Peyer's patch (tissue), 4 donors: ENCODE measurements around the gene GALNT2. TPM values are rescaled to one million over a fixed set of nuclear protein-coding genes. Genes with fewer than 3 reads are reported as not detected.
A peak's percentile ranks its signal among the peaks of the same experiment; 100 is the strongest.

ENCODE experiments used
- DNase-seq, 3 donors: peaks; one replicate each; pipeline ENCODE4 v3.0.0-alpha.2; 2017 to 2019
- H3K27ac ChIP-seq, 4 donors: fragments of 200-600 bp; sonication (generic); one replicate each; pipeline ENCODE4 v1.5.1; 2016 to 2019
- H3K27me3 ChIP-seq, 2 donors: fragments of 200-600 bp; sonication (generic); one replicate each; pipeline ENCODE4 v1.5.1; 2019
- H3K36me3 ChIP-seq, 3 donors: fragments of 200-600 bp; sonication (generic); one replicate each; pipeline ENCODE4 v1.5.1; 2016 to 2019
- H3K4me1 ChIP-seq, 4 donors: fragments of 200-600 bp; sonication (generic); one replicate each; pipeline ENCODE4 v1.5.1; 2016 to 2019
- H3K4me3 ChIP-seq, 4 donors: fragments of 200-600 bp; sonication (generic); 1 replicate in 3 of 4; 2 replicates in 1 of 4; pipeline ENCODE4 v1.5.1; 2016 to 2019; ENCODE audit warnings: mild to moderate bottlenecking in 1 of 4
- H3K9me3 ChIP-seq, 4 donors: fragments of 200-600 bp; sonication (generic); one replicate each; pipeline ENCODE4 v1.5.1; 2016 to 2019; ENCODE audit warnings: mild to moderate bottlenecking in 1 of 4
- POLR2A ChIP-seq, 2 donors: fragments of 450-650 bp; IDR thresholded peaks; one replicate each; pipeline ENCODE4 v1.5.1; 2017; ENCODE audit warnings: antibody characterized with exemption in 2 of 2, mild to moderate bottlenecking in 2 of 2, moderate library complexity in 2 of 2
- total RNA-seq, 4 donors: library from RNA; depleted of rRNA; stranded (reverse); fragments of >200 nt; gene quantifications; one replicate each; pipeline ENCODE4 v1.1.0, GENCODE V29; 2016
- TF ChIP-seq, protein P1 (sequence below), 6 experiments: fragments of 450-650 bp in 4 of 6; fragments of 200-600 bp in 2 of 6; sonication (generic) in 1 of 6; IDR thresholded peaks; one replicate each; pipeline ENCODE4 v1.5.1; 2017 to 2019; ENCODE audit warnings: antibody characterized with exemption in 6 of 6, mild to moderate bottlenecking in 3 of 6, moderate library complexity in 1 of 6

GALNT2 gene
- total RNA-seq, 4 donors from 2014 or later = 36.3 to 52.5 (median 43.6) TPM

DNA sequence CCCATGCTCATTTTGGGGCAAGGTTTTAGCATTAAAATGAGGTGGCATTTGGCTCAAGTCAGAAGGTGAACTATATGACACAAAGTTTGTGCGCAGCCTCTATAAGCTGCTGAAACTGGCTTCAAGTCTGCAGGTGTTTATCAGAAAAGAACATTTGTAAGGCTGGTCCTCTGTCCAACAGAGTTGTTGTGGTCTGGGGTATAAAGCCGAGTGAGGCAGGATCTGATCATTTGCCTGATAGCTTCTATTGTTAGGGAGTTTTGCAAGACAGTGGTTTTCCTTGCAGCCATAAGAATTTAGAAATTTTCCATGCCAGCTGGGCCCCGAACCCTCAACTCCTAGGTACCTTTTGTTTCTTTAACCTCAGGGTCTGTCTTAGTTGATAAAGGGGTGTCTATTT, 228.3 kb downstream of the GALNT2 start:
- Histone ChIP-seq H3K27ac (no peak overlapping the region), H3K9me3 (no peaks in the 10 kb centered on the region), H3K36me3 (no peaks in the 10 kb centered on the region), H3K4me3 (no peak overlapping the region), H3K27me3 (no peaks in the 10 kb centered on the region), H3K4me1 (peaks cover 0 to 2% (median 1%) of the 10 kb centered on the region in 4 donors)
- no peak for DNase-seq
- TF ChIP-seq, protein P1, sequence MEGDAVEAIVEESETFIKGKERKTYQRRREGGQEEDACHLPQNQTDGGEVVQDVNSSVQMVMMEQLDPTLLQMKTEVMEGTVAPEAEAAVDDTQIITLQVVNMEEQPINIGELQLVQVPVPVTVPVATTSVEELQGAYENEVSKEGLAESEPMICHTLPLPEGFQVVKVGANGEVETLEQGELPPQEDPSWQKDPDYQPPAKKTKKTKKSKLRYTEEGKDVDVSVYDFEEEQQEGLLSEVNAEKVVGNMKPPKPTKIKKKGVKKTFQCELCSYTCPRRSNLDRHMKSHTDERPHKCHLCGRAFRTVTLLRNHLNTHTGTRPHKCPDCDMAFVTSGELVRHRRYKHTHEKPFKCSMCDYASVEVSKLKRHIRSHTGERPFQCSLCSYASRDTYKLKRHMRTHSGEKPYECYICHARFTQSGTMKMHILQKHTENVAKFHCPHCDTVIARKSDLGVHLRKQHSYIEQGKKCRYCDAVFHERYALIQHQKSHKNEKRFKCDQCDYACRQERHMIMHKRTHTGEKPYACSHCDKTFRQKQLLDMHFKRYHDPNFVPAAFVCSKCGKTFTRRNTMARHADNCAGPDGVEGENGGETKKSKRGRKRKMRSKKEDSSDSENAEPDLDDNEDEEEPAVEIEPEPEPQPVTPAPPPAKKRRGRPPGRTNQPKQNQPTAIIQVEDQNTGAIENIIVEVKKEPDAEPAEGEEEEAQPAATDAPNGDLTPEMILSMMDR (IDR thresholded peaks at IDR 0.05) = no peak
- TF ChIP-seq POLR2A (IDR thresholded peaks at IDR 0.05) = no peak

DNA sequence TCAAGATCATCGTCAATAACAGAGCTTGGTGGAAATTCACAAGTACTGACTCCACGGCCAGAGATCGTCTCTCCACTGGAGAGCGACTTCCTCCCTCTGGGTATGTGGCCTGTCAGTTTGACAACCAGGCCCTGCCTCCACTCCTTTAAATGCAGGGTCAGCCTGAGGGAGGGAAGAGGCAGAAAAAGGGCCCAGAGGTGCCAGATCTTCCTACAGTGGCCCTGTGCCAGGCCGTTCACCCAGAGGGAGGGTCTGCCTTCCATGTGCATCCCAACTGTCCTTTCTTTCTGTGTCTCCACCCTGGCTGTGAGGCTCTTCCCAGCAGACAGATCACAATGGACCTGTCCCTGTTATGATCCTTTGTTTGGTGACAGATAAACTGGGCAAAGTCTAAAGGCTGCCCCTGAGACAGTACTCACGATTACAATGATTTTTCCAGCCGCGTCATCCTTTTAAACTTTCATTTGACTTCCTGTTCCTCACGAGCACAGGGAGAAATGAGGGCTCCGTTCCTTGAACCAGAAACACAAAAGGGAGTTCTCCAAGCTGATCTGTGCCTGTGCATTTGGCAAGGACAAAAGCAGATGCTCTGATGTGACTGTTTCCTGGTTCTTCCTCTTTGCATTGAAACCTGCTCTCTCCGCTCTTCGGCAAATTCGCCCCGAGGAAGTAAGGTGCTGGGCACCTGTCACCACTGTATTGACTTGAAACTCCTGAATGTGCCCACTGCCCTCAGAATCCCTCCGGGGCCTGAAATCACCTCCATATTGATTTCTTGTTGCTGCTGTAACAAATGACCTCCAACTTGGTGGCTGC, 232.4 kb downstream of the GALNT2 start:
- H3K36me3 ChIP-seq = no peaks in the 10 kb centered on the region
- peaks cover 0 to 10% (median 4%) of the 10 kb centered on the region in 4 donors for H3K4me1 ChIP-seq
- TF ChIP-seq, protein P1 (IDR thresholded peaks at IDR 0.05) = no peak
- peak in 1 of 2 donors; percentile 16 for TF ChIP-seq POLR2A (IDR thresholded peaks at IDR 0.05)
- H3K27ac ChIP-seq = peak overlapping the region in 3 of 4 donors; percentile 20 to 79 (median 40)
- H3K4me3 ChIP-seq = no peak overlapping the region
- H3K27me3 ChIP-seq = no peaks in the 10 kb centered on the region
- peak in 2 of 3 donors; percentile 69 to 73 for DNase-seq
- no peaks in the 10 kb centered on the region for H3K9me3 ChIP-seq

DNA sequence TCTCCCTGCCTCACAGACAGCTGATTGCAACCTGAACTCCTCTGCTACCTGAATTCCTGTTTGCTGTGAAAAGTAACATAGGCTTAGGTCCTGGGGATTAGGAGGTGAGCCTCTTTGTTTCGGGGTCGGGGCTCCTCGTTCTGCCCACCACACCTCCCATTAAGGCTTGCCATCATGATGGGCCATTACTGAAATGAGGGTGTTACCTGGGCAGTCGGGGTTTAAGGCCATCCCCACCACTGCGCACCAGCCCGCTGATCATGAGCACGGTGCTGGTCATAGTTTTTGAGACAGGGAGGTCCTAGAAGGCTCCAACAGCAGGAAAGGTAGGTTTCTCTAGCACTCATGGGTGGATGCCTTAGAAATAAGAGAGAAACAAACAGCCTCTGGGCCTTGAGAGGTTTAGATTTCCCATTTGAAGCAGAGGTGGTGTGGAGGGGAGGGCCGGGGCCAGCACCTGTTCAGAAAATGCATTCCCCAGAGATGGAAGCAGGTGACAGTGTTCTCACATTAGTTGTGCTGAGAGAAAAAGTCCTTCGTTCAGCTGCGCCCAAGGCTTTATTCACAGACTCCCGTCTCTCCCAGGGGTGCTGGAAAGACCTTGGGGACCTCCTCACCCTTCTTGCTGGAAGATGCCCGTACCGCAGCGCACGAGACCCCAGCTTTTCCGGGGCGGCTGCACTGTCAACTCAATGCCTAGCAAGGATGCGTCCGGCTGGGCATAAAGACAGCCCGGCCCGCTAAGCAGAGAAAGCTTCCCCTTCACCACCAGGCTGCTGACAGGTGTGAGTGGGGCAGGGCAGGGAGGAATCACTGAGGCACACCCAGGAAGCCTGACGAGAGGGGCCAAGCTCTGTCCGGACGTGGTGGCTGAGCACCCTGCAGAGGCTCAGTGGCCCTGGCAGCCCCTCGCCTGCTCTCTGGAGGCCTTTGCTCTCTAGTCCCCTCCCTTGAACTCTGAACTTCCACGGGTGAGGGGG, 233.6 kb downstream of the GALNT2 start:
- Histone ChIP-seq H3K9me3 (no peaks in the 10 kb centered on the region), H3K27ac (no peak overlapping the region), H3K4me1 (peaks cover 0 to 10% (median 4%) of the 10 kb centered on the region in 4 donors), H3K27me3 (no peaks in the 10 kb centered on the region), H3K36me3 (no peaks in the 10 kb centered on the region), H3K4me3 (no peak overlapping the region)
- DNase-seq = peak in 2 of 3 donors; percentile 45 to 74
- TF ChIP-seq POLR2A (IDR thresholded peaks at IDR 0.05) = no peak
- TF ChIP-seq, protein P1 (IDR thresholded peaks at IDR 0.05) = no peak

DNA sequence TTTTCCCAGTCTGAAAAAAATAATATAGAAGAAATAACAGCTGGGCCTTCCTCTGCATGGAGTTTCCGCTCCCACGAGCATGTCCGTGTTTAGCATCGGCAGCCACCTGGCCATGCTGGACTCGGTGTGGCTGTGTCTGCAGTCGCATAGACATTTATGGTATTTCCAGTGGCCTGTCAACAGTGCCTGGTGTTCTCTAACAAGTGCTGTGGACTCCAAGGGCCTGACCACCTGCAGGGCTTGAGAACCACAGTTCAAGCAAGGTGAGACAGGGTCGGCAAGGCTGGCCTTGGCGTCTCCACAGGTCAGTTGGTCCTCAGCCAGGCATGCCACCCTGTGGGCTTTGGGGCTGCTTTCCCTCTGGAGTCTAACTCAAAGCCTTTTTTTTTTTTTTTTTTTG, 234.3 kb downstream of the GALNT2 start:
- Histone ChIP-seq H3K27ac (no peak overlapping the region), H3K9me3 (no peaks in the 10 kb centered on the region), H3K27me3 (no peaks in the 10 kb centered on the region), H3K36me3 (no peaks in the 10 kb centered on the region), H3K4me1 (peaks cover 0 to 10% (median 4%) of the 10 kb centered on the region in 4 donors), H3K4me3 (no peak overlapping the region)
- no peak for DNase-seq
- TF ChIP-seq POLR2A (IDR thresholded peaks at IDR 0.05) = no peak
- TF ChIP-seq, protein P1 (IDR thresholded peaks at IDR 0.05) = no peak

DNA sequence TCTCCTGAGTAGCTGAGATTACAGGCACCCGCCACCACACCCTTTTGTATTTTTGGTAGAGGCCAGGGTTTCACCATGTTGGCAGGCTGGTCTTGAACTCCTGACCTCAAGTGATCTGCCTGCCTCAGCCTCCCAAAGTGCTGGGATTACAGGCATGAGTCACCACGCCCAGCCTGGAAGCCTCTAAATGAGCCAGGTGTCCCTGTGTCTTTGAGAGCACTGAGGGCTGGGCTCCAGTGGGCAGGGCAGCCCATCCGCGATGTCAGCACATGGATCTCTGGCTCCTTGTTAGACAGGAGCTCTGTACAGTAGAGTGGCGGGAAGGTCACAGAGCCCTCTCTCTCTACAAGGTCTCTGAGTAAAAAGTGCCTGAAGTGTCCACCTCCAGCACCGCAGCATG, 234.8 kb downstream of the GALNT2 start:
- DNase-seq = no peak
- Histone ChIP-seq H3K27me3 (no peaks in the 10 kb centered on the region), H3K9me3 (no peaks in the 10 kb centered on the region), H3K4me1 (peaks cover 0 to 10% (median 4%) of the 10 kb centered on the region in 4 donors), H3K27ac (no peak overlapping the region), H3K4me3 (no peak overlapping the region), H3K36me3 (no peaks in the 10 kb centered on the region)
- TF ChIP-seq, protein P1 (IDR thresholded peaks at IDR 0.05) = no peak
- no peak for TF ChIP-seq POLR2A (IDR thresholded peaks at IDR 0.05)
